Measurements from ENCODE around the gene TNIK. TPM values are rescaled to one million over a fixed set of nuclear protein-coding genes. Genes with fewer than 3 reads are reported as not detected.

The TNIK gene
- total RNA-seq, 6 experiments from 2014 or later, result 10.6 to 17.2 (median 11.8) TPM

DNA sequence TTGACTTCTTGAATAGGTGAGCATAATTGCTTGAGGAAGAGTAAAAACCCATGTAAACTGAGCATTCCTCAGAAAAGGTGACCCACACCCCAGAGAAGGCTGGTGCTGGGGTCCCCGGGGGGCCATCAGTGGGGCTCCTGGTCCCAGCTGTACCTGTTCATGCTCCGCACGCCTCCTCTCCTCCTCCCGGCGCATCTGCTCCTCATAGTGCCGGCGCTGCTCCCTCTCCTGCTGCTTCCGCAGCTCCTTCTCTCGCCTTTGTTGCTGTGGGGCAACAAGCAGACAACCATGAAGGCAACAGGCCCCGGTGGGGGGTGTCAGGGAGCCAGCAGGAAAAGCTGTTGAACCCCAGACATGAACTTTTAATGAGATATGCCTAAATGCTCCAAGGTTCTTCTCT, 320.0 kb downstream of the TNIK start:
- DNase-seq, result no peak
- H3K27ac Mint-ChIP-seq, result no peak overlapping the region
- H3K4me1 Mint-ChIP-seq (ENCODE audit: low read depth), result peaks cover 12% of the 10 kb centered on the region
- H3K27me3 Mint-ChIP-seq (ENCODE audit: insufficient read depth), result no peaks in the 10 kb centered on the region
- no peak overlapping the region for H3K4me3 Mint-ChIP-seq
- H3K36me3 Mint-ChIP-seq (ENCODE audit: low read depth), result peaks cover 26% of the 10 kb centered on the region
- TF ChIP-seq, protein P1, sequence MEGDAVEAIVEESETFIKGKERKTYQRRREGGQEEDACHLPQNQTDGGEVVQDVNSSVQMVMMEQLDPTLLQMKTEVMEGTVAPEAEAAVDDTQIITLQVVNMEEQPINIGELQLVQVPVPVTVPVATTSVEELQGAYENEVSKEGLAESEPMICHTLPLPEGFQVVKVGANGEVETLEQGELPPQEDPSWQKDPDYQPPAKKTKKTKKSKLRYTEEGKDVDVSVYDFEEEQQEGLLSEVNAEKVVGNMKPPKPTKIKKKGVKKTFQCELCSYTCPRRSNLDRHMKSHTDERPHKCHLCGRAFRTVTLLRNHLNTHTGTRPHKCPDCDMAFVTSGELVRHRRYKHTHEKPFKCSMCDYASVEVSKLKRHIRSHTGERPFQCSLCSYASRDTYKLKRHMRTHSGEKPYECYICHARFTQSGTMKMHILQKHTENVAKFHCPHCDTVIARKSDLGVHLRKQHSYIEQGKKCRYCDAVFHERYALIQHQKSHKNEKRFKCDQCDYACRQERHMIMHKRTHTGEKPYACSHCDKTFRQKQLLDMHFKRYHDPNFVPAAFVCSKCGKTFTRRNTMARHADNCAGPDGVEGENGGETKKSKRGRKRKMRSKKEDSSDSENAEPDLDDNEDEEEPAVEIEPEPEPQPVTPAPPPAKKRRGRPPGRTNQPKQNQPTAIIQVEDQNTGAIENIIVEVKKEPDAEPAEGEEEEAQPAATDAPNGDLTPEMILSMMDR (IDR thresholded peaks at IDR 0.05), result no peak
- no peaks in the 10 kb centered on the region for H3K9me3 Mint-ChIP-seq

DNA sequence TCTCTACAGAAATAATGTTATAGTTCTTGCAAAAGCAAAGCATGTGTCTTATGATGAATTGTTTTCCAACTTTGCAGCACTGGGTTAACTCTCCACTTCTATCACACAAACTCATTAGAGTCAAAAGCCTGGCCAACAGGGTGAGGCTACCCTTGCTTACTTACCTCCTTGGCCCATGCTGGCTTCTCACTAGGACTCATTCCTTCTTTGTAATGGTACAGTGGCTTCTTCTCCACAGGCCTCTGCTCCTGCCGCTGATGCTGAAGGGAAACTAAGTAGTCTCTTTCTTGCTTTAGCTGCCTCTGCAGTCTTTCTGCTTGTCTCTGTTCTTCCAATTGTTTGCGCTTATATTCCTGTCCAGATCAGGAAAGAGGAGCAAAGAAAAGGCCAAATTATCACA, 322.2 kb downstream of the TNIK start:
- TF ChIP-seq, protein P1 (IDR thresholded peaks at IDR 0.05), result no peak
- DNase-seq, result no peak
- H3K27ac Mint-ChIP-seq, result no peak overlapping the region
- no peak overlapping the region for H3K4me3 Mint-ChIP-seq
- peaks cover 27% of the 10 kb centered on the region for H3K36me3 Mint-ChIP-seq (ENCODE audit: low read depth)
- H3K4me1 Mint-ChIP-seq (ENCODE audit: low read depth), result peaks cover 34% of the 10 kb centered on the region
- no peaks in the 10 kb centered on the region for H3K9me3 Mint-ChIP-seq
- no peaks in the 10 kb centered on the region for H3K27me3 Mint-ChIP-seq (ENCODE audit: insufficient read depth)

DNA sequence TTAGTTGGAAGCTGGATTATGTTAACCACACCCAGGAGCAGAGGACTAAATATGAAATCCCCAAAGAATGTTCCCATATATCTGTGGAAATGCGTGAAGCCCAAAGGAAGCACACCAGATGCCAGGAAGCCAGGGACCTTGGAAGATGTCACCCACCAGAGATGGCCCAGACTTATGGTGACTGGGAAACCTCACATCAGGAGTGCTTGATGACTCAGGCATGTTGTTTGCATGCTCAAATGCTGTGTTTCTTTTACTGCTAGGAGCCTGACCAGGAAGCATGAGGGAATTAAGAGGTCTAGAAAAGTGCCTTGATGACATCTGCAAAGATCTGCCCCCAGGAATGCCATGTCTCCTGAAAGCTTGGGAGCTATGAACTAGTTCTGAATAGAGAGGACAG, 324.7 kb downstream of the TNIK start:
- H3K36me3 Mint-ChIP-seq (ENCODE audit: low read depth), result peaks cover 24% of the 10 kb centered on the region
- no peaks in the 10 kb centered on the region for H3K27me3 Mint-ChIP-seq (ENCODE audit: insufficient read depth)
- H3K27ac Mint-ChIP-seq, result peak overlapping the region; percentile 36
- H3K4me3 Mint-ChIP-seq, result no peak overlapping the region
- TF ChIP-seq, protein P1 (IDR thresholded peaks at IDR 0.05), result no peak
- DNase-seq, result no peak
- H3K9me3 Mint-ChIP-seq, result no peaks in the 10 kb centered on the region
- H3K4me1 Mint-ChIP-seq (ENCODE audit: low read depth), result peaks cover 48% of the 10 kb centered on the region

DNA sequence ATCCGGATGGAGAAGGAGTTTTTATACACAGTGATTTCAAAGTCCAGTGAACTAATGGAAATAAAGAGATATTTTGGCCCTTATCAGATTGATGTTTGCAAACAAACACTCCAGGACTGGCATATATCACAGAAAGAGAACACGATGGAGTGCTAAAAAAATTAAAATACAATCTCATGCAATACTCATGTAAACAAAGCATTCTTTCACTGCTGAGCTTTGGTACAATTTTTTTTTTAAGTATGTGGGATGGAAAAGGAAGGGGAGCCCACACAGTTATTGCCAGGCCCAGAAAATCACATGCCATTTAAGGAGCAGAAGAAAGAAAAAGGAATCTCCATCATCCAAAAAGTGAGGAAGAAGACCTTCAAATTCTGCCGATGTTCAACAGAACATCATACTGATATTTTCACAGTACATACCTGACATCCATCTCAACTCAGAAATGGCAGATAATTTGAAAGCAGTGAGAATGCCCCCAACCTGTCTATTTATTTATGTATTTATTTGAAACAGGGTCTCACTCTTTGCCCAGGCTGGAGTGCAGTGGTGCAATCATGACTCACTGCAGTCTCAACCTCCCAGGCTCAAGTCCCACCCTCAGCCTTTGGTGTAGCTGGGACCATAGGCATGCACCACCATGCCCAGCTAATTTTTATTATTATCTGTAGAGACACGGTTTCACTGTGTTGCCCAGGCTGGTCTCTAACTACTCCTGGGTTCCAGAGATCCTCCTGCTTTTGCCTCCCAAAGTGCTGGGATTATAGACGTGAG, 326.2 kb downstream of the TNIK start:
- TF ChIP-seq, protein P1 (IDR thresholded peaks at IDR 0.05), result no peak
- Mint-ChIP-seq H3K27me3 (ENCODE audit: insufficient read depth) (no peaks in the 10 kb centered on the region), H3K9me3 (no peaks in the 10 kb centered on the region), H3K4me3 (no peak overlapping the region), H3K27ac (peak overlapping the region; percentile 58), H3K4me1 (ENCODE audit: low read depth) (peaks cover 64% of the 10 kb centered on the region), H3K36me3 (ENCODE audit: low read depth) (peaks cover 33% of the 10 kb centered on the region)
- no peak for DNase-seq

DNA sequence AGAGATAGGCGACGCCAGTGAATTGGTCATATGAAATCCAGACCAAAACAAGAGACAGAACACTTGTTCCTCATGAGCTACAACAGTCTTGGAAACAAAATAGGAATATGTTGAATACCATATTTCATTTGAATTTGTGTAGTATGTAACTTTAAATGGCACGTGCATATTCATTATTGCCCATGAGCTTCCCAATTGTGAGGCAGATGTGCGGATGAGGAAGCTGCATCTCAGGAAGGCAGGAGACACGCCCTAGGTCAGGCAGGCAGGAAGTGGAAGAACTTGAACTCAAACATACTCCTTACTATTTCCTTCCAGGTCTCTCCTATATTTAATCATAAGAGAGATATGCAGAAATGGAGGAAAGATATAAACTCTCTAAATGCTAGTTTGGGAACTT, 326.9 kb downstream of the TNIK start:
- H3K9me3 Mint-ChIP-seq, result no peaks in the 10 kb centered on the region
- H3K4me1 Mint-ChIP-seq (ENCODE audit: low read depth), result peaks cover 67% of the 10 kb centered on the region
- peak overlapping the region; percentile 17 for H3K4me3 Mint-ChIP-seq
- no peak for DNase-seq
- TF ChIP-seq, protein P1 (IDR thresholded peaks at IDR 0.05), result no peak
- H3K36me3 Mint-ChIP-seq (ENCODE audit: low read depth), result peaks cover 35% of the 10 kb centered on the region
- peak overlapping the region; percentile 58 for H3K27ac Mint-ChIP-seq
- H3K27me3 Mint-ChIP-seq (ENCODE audit: insufficient read depth), result no peaks in the 10 kb centered on the region

Data from HFFc6 (cell line).